ENCODE data around the gene CBLN3.

DNA sequence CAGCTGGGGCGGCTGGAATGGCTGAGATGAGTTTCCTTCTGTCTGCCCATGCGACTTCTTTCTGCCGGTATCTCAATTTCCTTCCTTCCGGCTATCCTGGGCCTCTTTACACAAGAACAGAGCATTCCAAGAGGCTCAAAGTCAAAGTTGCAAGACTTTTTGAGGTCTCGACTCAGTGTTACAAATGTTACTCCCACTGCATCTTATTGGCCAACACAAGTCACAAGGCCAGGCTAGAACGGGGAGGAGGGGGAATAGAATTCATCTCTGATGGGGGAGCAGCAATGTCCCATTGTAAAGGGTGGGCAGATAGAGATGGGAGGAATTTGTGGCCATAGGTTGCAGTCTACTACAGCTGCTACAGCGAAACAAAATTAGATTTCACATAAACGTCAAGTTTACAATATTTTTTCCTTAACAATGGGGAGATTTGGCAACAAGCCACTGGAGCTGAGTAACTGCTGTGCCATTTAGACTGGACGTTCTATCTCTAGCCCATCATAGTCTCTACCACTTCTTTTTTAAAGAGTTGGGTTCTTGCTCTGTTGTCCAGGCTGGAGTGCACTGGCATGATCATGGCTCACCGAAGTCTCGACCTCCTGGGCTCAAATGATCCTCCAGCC, 40.1 kb downstream of the CBLN3 start:
- TF ChIP-seq, protein P1, sequence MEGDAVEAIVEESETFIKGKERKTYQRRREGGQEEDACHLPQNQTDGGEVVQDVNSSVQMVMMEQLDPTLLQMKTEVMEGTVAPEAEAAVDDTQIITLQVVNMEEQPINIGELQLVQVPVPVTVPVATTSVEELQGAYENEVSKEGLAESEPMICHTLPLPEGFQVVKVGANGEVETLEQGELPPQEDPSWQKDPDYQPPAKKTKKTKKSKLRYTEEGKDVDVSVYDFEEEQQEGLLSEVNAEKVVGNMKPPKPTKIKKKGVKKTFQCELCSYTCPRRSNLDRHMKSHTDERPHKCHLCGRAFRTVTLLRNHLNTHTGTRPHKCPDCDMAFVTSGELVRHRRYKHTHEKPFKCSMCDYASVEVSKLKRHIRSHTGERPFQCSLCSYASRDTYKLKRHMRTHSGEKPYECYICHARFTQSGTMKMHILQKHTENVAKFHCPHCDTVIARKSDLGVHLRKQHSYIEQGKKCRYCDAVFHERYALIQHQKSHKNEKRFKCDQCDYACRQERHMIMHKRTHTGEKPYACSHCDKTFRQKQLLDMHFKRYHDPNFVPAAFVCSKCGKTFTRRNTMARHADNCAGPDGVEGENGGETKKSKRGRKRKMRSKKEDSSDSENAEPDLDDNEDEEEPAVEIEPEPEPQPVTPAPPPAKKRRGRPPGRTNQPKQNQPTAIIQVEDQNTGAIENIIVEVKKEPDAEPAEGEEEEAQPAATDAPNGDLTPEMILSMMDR (IDR thresholded peaks at IDR 0.05), result no peak
- TF ChIP-seq POLR2AphosphoS5 (IDR thresholded peaks at IDR 0.05) (no peak), POLR2A (IDR thresholded peaks at IDR 0.05) (no peak)
